Naive thymus-derived CD4-positive, alpha-beta T cell (primary cell): ENCODE results near the gene AKAP6. TPM values are rescaled to one million over a fixed set of nuclear protein-coding genes. Genes with fewer than 3 reads are reported as not detected.

Experiments used
- ATAC-seq: fragments of 150-1000 bp; cut with Tn5 transposase; 2 replicates; pipeline ENCODE4 v1.10.0; 2021; ENCODE audit warnings: mild to moderate bottlenecking, moderate library complexity
- CTCF ChIA-PET: fragments of 350-600 bp; sonication (Branson Sonifier 250); formaldehyde crosslinking; loops from one replicate; lab custom pipeline; 2021; ENCODE audit warnings: antibody characterized with exemption; lab: Charles Lee
- POLR2A ChIA-PET: fragments of 350-600 bp; sonication (Branson Sonifier 250); formaldehyde crosslinking; loops from one replicate; lab custom pipeline; 2021; ENCODE audit warnings: antibody characterized with exemption, inconsistent platforms; lab: Charles Lee
- DNase-seq, 9 donors: peaks; one replicate each; pipeline versions ENCODE4 v3.0.0 to v3.0.0-alpha.2; 2020 to 2022; ENCODE audit warnings: mixed read lengths in 1 of 9
- H3K27ac ChIP-seq: one replicate; pipeline ENCODE4 v1.7.0; 2013; ENCODE audit warnings: mild to moderate bottlenecking, low read depth, low read length, moderate library complexity
- H3K27me3 ChIP-seq, 2 donors: one replicate each; pipeline ENCODE4 v1.7.0; 2013; ENCODE audit warnings: low read length in 2 of 2, mild to moderate bottlenecking in 2 of 2, moderate library complexity in 2 of 2; ENCODE audit not compliant: control insufficient read depth in 2 of 2, insufficient read depth in 2 of 2
- H3K36me3 ChIP-seq, 3 experiments: 1 replicate in 2 of 3; 2 replicates in 1 of 3; pipeline ENCODE4 v1.7.0; 2013; ENCODE audit warnings: low read length in 3 of 3, mild to moderate bottlenecking in 3 of 3, moderate library complexity in 1 of 3; ENCODE audit not compliant: insufficient read depth in 3 of 3, control insufficient read depth in 2 of 3
- H3K4me1 ChIP-seq, 2 donors: one replicate each; pipeline ENCODE4 v1.7.0; 2013; ENCODE audit warnings: low read length in 2 of 2, mild to moderate bottlenecking in 2 of 2, moderate library complexity in 1 of 2; ENCODE audit not compliant: control insufficient read depth in 2 of 2, insufficient read depth in 2 of 2
- H3K4me3 ChIP-seq: 2 replicates; pipeline ENCODE4 v1.7.0; 2013; ENCODE audit warnings: mild to moderate bottlenecking, low read length
- H3K9me3 ChIP-seq, 3 experiments: 1 replicate in 2 of 3; 2 replicates in 1 of 3; pipeline ENCODE4 v1.7.0; 2013; ENCODE audit warnings: low read length in 3 of 3; ENCODE audit not compliant: control insufficient read depth in 2 of 3
- H3K27ac Mint-ChIP-seq, 9 donors: one replicate each; pipeline ENCODE4 v1.8.0; 2020 to 2022; ENCODE audit warnings: mixed read lengths in 9 of 9, mild to moderate bottlenecking in 8 of 9, moderate library complexity in 5 of 9, inconsistent platforms in 2 of 9
- H3K27me3 Mint-ChIP-seq, 5 donors: one replicate each; pipeline ENCODE4 v1.8.0; 2021 to 2022; ENCODE audit warnings: mixed read lengths in 5 of 5, mild to moderate bottlenecking in 1 of 5
- H3K36me3 Mint-ChIP-seq, 5 donors: one replicate each; pipeline ENCODE4 v1.8.0; 2020 to 2022; ENCODE audit warnings: mixed read lengths in 5 of 5, mild to moderate bottlenecking in 3 of 5, inconsistent platforms in 1 of 5
- H3K4me1 Mint-ChIP-seq, 7 donors: one replicate each; pipeline ENCODE4 v1.8.0; 2020 to 2022; ENCODE audit warnings: mixed read lengths in 7 of 7, mild to moderate bottlenecking in 3 of 7, inconsistent platforms in 1 of 7
- H3K4me3 Mint-ChIP-seq, 10 donors: one replicate each; pipeline ENCODE4 v1.8.0; 2020 to 2022; ENCODE audit warnings: mild to moderate bottlenecking in 10 of 10, mixed read lengths in 10 of 10, moderate library complexity in 6 of 10, inconsistent platforms in 2 of 10
- H3K9me3 Mint-ChIP-seq, 11 donors: one replicate each; pipeline ENCODE4 v1.8.0; 2020 to 2022; ENCODE audit warnings: mixed read lengths in 11 of 11, mild to moderate bottlenecking in 4 of 11, inconsistent platforms in 1 of 11, moderate library complexity in 1 of 11
- intact Hi-C, 2 donors: fragments of 100-400 bp; cut with micrococcal nuclease; formaldehyde crosslinking; loops; one replicate each; pipeline ENCODE4 v1.15.1; 2023
- polyA plus RNA-seq, 2 donors: library from polyadenylated mRNA; unstranded; fragments of 300-500 nt; fragmentation: Illumina TruSeq; gene quantifications; one replicate each; pipeline ENCODE4 v1.2.3, GENCODE V29; 2021
- total RNA-seq, 6 experiments: library from RNA in 5 of 6; stranded (reverse) in 5 of 6; gene quantifications; 1 replicate in 5 of 6; 2 replicates in 1 of 6; pipeline ENCODE4 v1.2.3 and lab custom pipeline; 2021 to 2026

Gene AKAP6
- total and polyA plus RNA-seq, 7 experiments from 2014 or later = 0.29 to 7.9 (median 4.1) TPM

GRCh38 chr14:32393119-32393518 is 64.0 kb downstream of the AKAP6 start:
- Mint-ChIP-seq H3K27ac (no peak overlapping the region), H3K27me3 (peaks cover 10 to 17% (median 13%) of the 10 kb centered on the region in 5 donors), H3K4me3 (no peak overlapping the region), H3K4me1 (no peaks in the 10 kb centered on the region), H3K9me3 (peaks cover 0 to 34% (median 11%) of the 10 kb centered on the region in 11 donors), H3K36me3 (peaks cover 0 to 14% (median 7%) of the 10 kb centered on the region in 5 donors)
- ChIA-PET CTCF (no interaction called here), POLR2A (no interaction called here)
- no peaks in the 10 kb centered on the region for H3K4me1 ChIP-seq
- DNase-seq = no peak
- ATAC-seq = no peak
- H3K9me3 ChIP-seq = no peaks in the 10 kb centered on the region
- H3K27me3 ChIP-seq = no peaks in the 10 kb centered on the region
- H3K27ac ChIP-seq = no peak overlapping the region
- intact Hi-C loops = no loop called here
- H3K36me3 ChIP-seq = no peaks in the 10 kb centered on the region
- no peak overlapping the region for H3K4me3 ChIP-seq

GRCh38 chr14:32394038-32394437 is 64.9 kb downstream of the AKAP6 start:
- H3K4me3 ChIP-seq = no peak overlapping the region
- POLR2A ChIA-PET = no interaction called here
- H3K4me1 ChIP-seq = no peaks in the 10 kb centered on the region
- intact Hi-C loops = no loop called here
- CTCF ChIA-PET = interaction anchor here (0.6 kb wide), 1 partner anchor 22 kb away, joined by 4 read pairs; no protein-coding TSS in a partner anchor
- no peak overlapping the region for H3K27ac ChIP-seq
- Mint-ChIP-seq H3K27ac (no peak overlapping the region), H3K9me3 (peaks cover 0 to 25% (median 6%) of the 10 kb centered on the region in 11 donors), H3K36me3 (peaks cover 0 to 14% (median 7%) of the 10 kb centered on the region in 5 donors), H3K4me1 (no peaks in the 10 kb centered on the region), H3K27me3 (peaks cover 9 to 14% (median 10%) of the 10 kb centered on the region in 5 donors), H3K4me3 (no peak overlapping the region)
- no peaks in the 10 kb centered on the region for H3K9me3 ChIP-seq
- DNase-seq = no peak
- ATAC-seq = no peak
- H3K36me3 ChIP-seq = no peaks in the 10 kb centered on the region
- no peaks in the 10 kb centered on the region for H3K27me3 ChIP-seq

- ATAC-seq (no peak), DNase-seq (no peak)
- intact Hi-C loops = no loop called here
- Mint-ChIP-seq H3K9me3 (no peaks in the 10 kb centered on the region), H3K4me1 (no peaks in the 10 kb centered on the region), H3K4me3 (no peak overlapping the region), H3K27me3 (peaks cover 0 to 6% (median 0%) of the 10 kb centered on the region in 5 donors), H3K36me3 (no peaks in the 10 kb centered on the region), H3K27ac (no peak overlapping the region)
- POLR2A ChIA-PET = no interaction called here
- H3K27ac ChIP-seq = no peak overlapping the region
- no peak overlapping the region for H3K4me3 ChIP-seq
- H3K36me3 ChIP-seq = no peaks in the 10 kb centered on the region
- H3K27me3 ChIP-seq = no peaks in the 10 kb centered on the region
- H3K9me3 ChIP-seq = no peaks in the 10 kb centered on the region
- no peaks in the 10 kb centered on the region for H3K4me1 ChIP-seq
- CTCF ChIA-PET = no interaction called here
Measured at GRCh38 chr14:32396885-32397284, 67.8 kb downstream of the AKAP6 start.

- intact Hi-C loops = no loop called here
- Mint-ChIP-seq H3K9me3 (peaks cover 0 to 2% (median 0%) of the 10 kb centered on the region in 11 donors), H3K36me3 (no peaks in the 10 kb centered on the region), H3K4me3 (no peak overlapping the region), H3K4me1 (no peaks in the 10 kb centered on the region), H3K27me3 (peaks cover 0 to 6% (median 0%) of the 10 kb centered on the region in 5 donors), H3K27ac (no peak overlapping the region)
- DNase-seq (no peak), ATAC-seq (no peak)
- Histone ChIP-seq H3K4me1 (no peaks in the 10 kb centered on the region), H3K27ac (no peak overlapping the region), H3K27me3 (no peaks in the 10 kb centered on the region), H3K36me3 (no peaks in the 10 kb centered on the region), H3K9me3 (no peaks in the 10 kb centered on the region), H3K4me3 (no peak overlapping the region)
- CTCF ChIA-PET = no interaction called here
- POLR2A ChIA-PET = no interaction called here
Measured at GRCh38 chr14:32397861-32398640, 69.0 kb downstream of the AKAP6 start.

GRCh38 chr14:32399920-32400319 is 70.8 kb downstream of the AKAP6 start:
- DNase-seq (no peak), ATAC-seq (no peak)
- peaks cover 0 to under 1% (median 0%) of the 10 kb centered on the region in 5 donors for H3K27me3 Mint-ChIP-seq
- CTCF ChIA-PET = no interaction called here
- Histone ChIP-seq H3K4me1 (no peaks in the 10 kb centered on the region), H3K9me3 (no peaks in the 10 kb centered on the region), H3K27ac (no peak overlapping the region), H3K4me3 (no peak overlapping the region), H3K27me3 (no peaks in the 10 kb centered on the region), H3K36me3 (no peaks in the 10 kb centered on the region)
- H3K4me1 Mint-ChIP-seq = no peaks in the 10 kb centered on the region
- POLR2A ChIA-PET = no interaction called here
- no peak overlapping the region for H3K27ac Mint-ChIP-seq
- no peak overlapping the region for H3K4me3 Mint-ChIP-seq
- intact Hi-C loops = no loop called here
- H3K36me3 Mint-ChIP-seq = no peaks in the 10 kb centered on the region
- peaks cover 0 to 2% (median 0%) of the 10 kb centered on the region in 11 donors for H3K9me3 Mint-ChIP-seq

- intact Hi-C loops = no loop called here
- Mint-ChIP-seq H3K27me3 (peaks cover 0 to 4% (median 0%) of the 10 kb centered on the region in 5 donors), H3K27ac (no peak overlapping the region), H3K4me3 (no peak overlapping the region), H3K4me1 (no peaks in the 10 kb centered on the region), H3K36me3 (no peaks in the 10 kb centered on the region), H3K9me3 (peaks cover 0 to 2% (median 0%) of the 10 kb centered on the region in 11 donors)
- Histone ChIP-seq H3K9me3 (no peaks in the 10 kb centered on the region), H3K4me3 (no peak overlapping the region), H3K27me3 (no peaks in the 10 kb centered on the region), H3K4me1 (no peaks in the 10 kb centered on the region), H3K27ac (no peak overlapping the region), H3K36me3 (no peaks in the 10 kb centered on the region)
- CTCF ChIA-PET = no interaction called here
- no peak for DNase-seq
- ATAC-seq = no peak
- POLR2A ChIA-PET = no interaction called here
Measured at GRCh38 chr14:32400480-32400879, 71.4 kb downstream of the AKAP6 start.

- H3K4me1 Mint-ChIP-seq = no peaks in the 10 kb centered on the region
- CTCF ChIA-PET = interaction anchor here (0.6 kb wide), 1 partner anchor 960 kb away, joined by 4 read pairs; no protein-coding TSS in a partner anchor
Measured at GRCh38 chr14:32403021-32403420, 73.9 kb downstream of the AKAP6 start.

More at GRCh38 chr14:32403021-32403420, 73.9 kb downstream of the AKAP6 start:
- DNase-seq = no peak
- Histone ChIP-seq H3K9me3 (no peaks in the 10 kb centered on the region), H3K27ac (no peak overlapping the region), H3K4me1 (no peaks in the 10 kb centered on the region), H3K36me3 (no peaks in the 10 kb centered on the region), H3K4me3 (no peak overlapping the region), H3K27me3 (no peaks in the 10 kb centered on the region)
- Mint-ChIP-seq H3K27ac (no peak overlapping the region), H3K36me3 (no peaks in the 10 kb centered on the region), H3K4me3 (no peak overlapping the region), H3K9me3 (peaks cover 0 to 2% (median 0%) of the 10 kb centered on the region in 11 donors), H3K27me3 (peaks cover 0 to 8% (median 0%) of the 10 kb centered on the region in 5 donors)
- POLR2A ChIA-PET = no interaction called here
- intact Hi-C loops = no loop called here
- no peak for ATAC-seq
